H9 (cell line): ENCODE data around the gene THSD4. TPM values are rescaled to one million over a fixed set of nuclear protein-coding genes. Genes with fewer than 3 reads are reported as not detected.
A peak's percentile ranks its signal among the peaks of the same experiment; 100 is the strongest.

Experiments
- DNase-seq: peaks from one replicate; pipeline ENCODE4 v3.0.0-alpha.2; 2017
- H2AFZ ChIP-seq: one replicate; pipeline ENCODE4 v1.6.1; 2013; ENCODE audit warnings: mild to moderate bottlenecking, low read length, control low read depth, moderate library complexity
- H2AK5ac ChIP-seq: 2 replicates; pipeline ENCODE4 v1.6.1; 2013; ENCODE audit warnings: low read length, control low read depth, mixed read lengths; ENCODE audit not compliant: insufficient read length
- H2BK120ac ChIP-seq: one replicate; pipeline ENCODE4 v1.6.1; 2013; ENCODE audit warnings: low read depth, mild to moderate bottlenecking, low read length, control low read depth, inconsistent platforms; ENCODE audit not compliant: poor library complexity, severe bottlenecking
- H2BK12ac ChIP-seq: 2 replicates; pipeline ENCODE4 v1.6.1; 2013; ENCODE audit warnings: low read length, control low read depth, mixed read lengths, low read depth; ENCODE audit not compliant: insufficient read length
- H2BK15ac ChIP-seq: 2 replicates; pipeline ENCODE4 v1.6.1; 2013; ENCODE audit warnings: low read depth, low read length, control low read depth
- H2BK20ac ChIP-seq: one replicate; pipeline ENCODE4 v1.6.1; 2013; ENCODE audit warnings: low read depth, mild to moderate bottlenecking, low read length, control low read depth, inconsistent platforms; ENCODE audit not compliant: poor library complexity, severe bottlenecking
- H2BK5ac ChIP-seq: 2 replicates; pipeline ENCODE4 v1.6.1; 2013; ENCODE audit warnings: low read length, control low read depth, mixed read lengths; ENCODE audit not compliant: insufficient read length
- H3K14ac ChIP-seq: 2 replicates; pipeline ENCODE4 v1.6.1; 2013; ENCODE audit warnings: low read length, control low read depth; ENCODE audit not compliant: insufficient read depth
- H3K18ac ChIP-seq: 2 replicates; pipeline ENCODE4 v1.6.1; 2013; ENCODE audit warnings: low read depth, mild to moderate bottlenecking, mixed read lengths, low read length, control low read depth; ENCODE audit not compliant: insufficient read length
- H3K23ac ChIP-seq: 2 replicates; pipeline ENCODE4 v1.6.1; 2013; ENCODE audit warnings: low read length, control low read depth, mixed read lengths, low read depth; ENCODE audit not compliant: insufficient read length
- H3K23me2 ChIP-seq: 2 replicates; pipeline ENCODE4 v1.6.1; 2013; ENCODE audit warnings: low read depth, mild to moderate bottlenecking, mixed read lengths, low read length, control low read depth; ENCODE audit not compliant: insufficient read length, poor library complexity, severe bottlenecking
- H3K27ac ChIP-seq: 2 replicates; pipeline ENCODE4 v1.5.1; 2013; ENCODE audit warnings: low read length, control low read depth, mixed read lengths, low read depth; ENCODE audit not compliant: insufficient read length
- H3K27me3 ChIP-seq: 2 replicates; pipeline ENCODE4 v1.6.1; 2013; ENCODE audit warnings: low read length, control low read depth, inconsistent platforms; ENCODE audit not compliant: insufficient read depth
- H3K4ac ChIP-seq: 2 replicates; pipeline ENCODE4 v1.6.1; 2013; ENCODE audit warnings: low read depth, mild to moderate bottlenecking, control low read depth, inconsistent platforms, low read length, moderate library complexity
- H3K4me1 ChIP-seq: 2 replicates; pipeline ENCODE4 v1.6.1; 2013; ENCODE audit warnings: low read length, control low read depth, inconsistent platforms; ENCODE audit not compliant: insufficient read depth
- H3K4me2 ChIP-seq: 2 replicates; pipeline ENCODE4 v1.6.1; 2013; ENCODE audit warnings: low read length, control low read depth, mixed read lengths; ENCODE audit not compliant: insufficient read length, insufficient read depth
- H3K56ac ChIP-seq: 2 replicates; pipeline ENCODE4 v1.6.1; 2013; ENCODE audit warnings: low read depth, mild to moderate bottlenecking, mixed read lengths, low read length, control low read depth; ENCODE audit not compliant: insufficient read length
- H3K79me1 ChIP-seq: 2 replicates; pipeline ENCODE4 v1.6.1; 2013; ENCODE audit warnings: low read depth, mild to moderate bottlenecking, moderate library complexity, low read length, control low read depth, inconsistent platforms; ENCODE audit not compliant: insufficient read depth, poor library complexity, severe bottlenecking
- H3K79me2 ChIP-seq: 2 replicates; pipeline ENCODE4 v1.6.1; 2013; ENCODE audit warnings: low read length, control low read depth, inconsistent platforms; ENCODE audit not compliant: insufficient read depth
- H3K9ac ChIP-seq: 2 replicates; pipeline ENCODE4 v1.6.1; 2013; ENCODE audit warnings: low read length, control low read depth, mixed read lengths; ENCODE audit not compliant: insufficient read length; ENCODE audit errors: extremely low read depth
- H3K9me3 ChIP-seq: one replicate; pipeline ENCODE4 v1.6.1; 2013; ENCODE audit warnings: low read depth, low read length, inconsistent platforms; ENCODE audit not compliant: control insufficient read depth
- H3T11ph ChIP-seq: one replicate; pipeline ENCODE4 v1.6.1; 2013; ENCODE audit warnings: mild to moderate bottlenecking, low read length, control low read depth, inconsistent platforms
- H4K20me1 ChIP-seq: one replicate; pipeline ENCODE4 v1.6.1; 2013; ENCODE audit not compliant: control insufficient read depth, insufficient read length, insufficient read depth
- H4K5ac ChIP-seq: 2 replicates; pipeline ENCODE4 v1.6.1; 2013; ENCODE audit warnings: low read depth, mild to moderate bottlenecking, mixed read lengths, low read length, control low read depth; ENCODE audit not compliant: insufficient read length
- H4K8ac ChIP-seq: replicated peaks from 2 replicates; pipeline ENCODE4 v1.6.1; 2013; ENCODE audit warnings: low read length, control low read depth, mixed read lengths, low read depth; ENCODE audit not compliant: insufficient read length
- H4K91ac ChIP-seq: 2 replicates; pipeline ENCODE4 v1.6.1; 2013; ENCODE audit warnings: low read depth, mild to moderate bottlenecking, moderate library complexity, mixed read lengths, low read length, control low read depth; ENCODE audit not compliant: insufficient read length
- H3K27ac Mint-ChIP-seq, 3 experiments: 2 replicates in 2 of 3; 3 replicates in 1 of 3; pipeline ENCODE4 v1.8.0; 2020 to 2021; ENCODE audit warnings: mixed read lengths in 3 of 3, mild to moderate bottlenecking in 1 of 3, moderate library complexity in 1 of 3
- H3K27me3 Mint-ChIP-seq: 2 replicates; pipeline ENCODE4 v1.8.0; 2021; ENCODE audit warnings: low read depth, mild to moderate bottlenecking, moderate library complexity, mixed read lengths
- H3K36me3 Mint-ChIP-seq, 3 experiments: 2 replicates in 2 of 3; 3 replicates in 1 of 3; pipeline ENCODE4 v1.8.0; 2020 to 2021; ENCODE audit warnings: low read depth in 3 of 3, mixed read lengths in 3 of 3; ENCODE audit not compliant: insufficient read depth in 1 of 3
- H3K4me1 Mint-ChIP-seq, 2 experiments: 2 replicates each; pipeline ENCODE4 v1.8.0; 2020; ENCODE audit warnings: mixed read lengths in 2 of 2
- H3K4me3 Mint-ChIP-seq, 2 experiments: 2 replicates in 1 of 2; 3 replicates in 1 of 2; pipeline ENCODE4 v1.8.0; 2020 to 2021; ENCODE audit warnings: mild to moderate bottlenecking in 2 of 2, mixed read lengths in 2 of 2, moderate library complexity in 1 of 2
- H3K9me3 Mint-ChIP-seq, 2 experiments: 2 replicates in 1 of 2; 3 replicates in 1 of 2; pipeline ENCODE4 v1.8.0; 2020; ENCODE audit warnings: mild to moderate bottlenecking in 2 of 2, mixed read lengths in 2 of 2, moderate library complexity in 1 of 2
- CTCF ChIP-seq: fragments of 200-600 bp; sonication (generic); conservative IDR thresholded peaks from 3 replicates; pipeline ENCODE4 v1.8.0; 2021; ENCODE audit warnings: antibody characterized with exemption, mild to moderate bottlenecking
- WGBS: extraction: QIAGEN DNeasy Blood & Tissue Kit; methylation state at CpG from one replicate; pipeline ENCODE4 v1.1.7; 2013; ENCODE audit warnings: missing lambda C conversion rate, low lambda C conversion rate, mixed read lengths; ENCODE audit not compliant: insufficient read length; ENCODE audit errors: extremely low coverage; 5-methylcytosine and 5-hydroxymethylcytosine counted together
- total RNA-seq: library from RNA; stranded (reverse); gene quantifications from 2 replicates; pipeline ENCODE4 v1.2.1, GENCODE V29; 2021

The THSD4 gene
- total RNA-seq, 1 experiment from 2014 or later: 5.5 TPM

- WGBS: no CpG with 5 or more reads among the region's 13 CpGs
Observed at GRCh38 chr15:71780115-71780976, 665.1 kb downstream of the THSD4 start.

More at GRCh38 chr15:71780115-71780976, 665.1 kb downstream of the THSD4 start:
- no peak overlapping the region for H3K4me3 Mint-ChIP-seq
- no peaks in the 10 kb centered on the region for H4K20me1 ChIP-seq
- no peak overlapping the region for H2BK12ac ChIP-seq
- H3K9me3 Mint-ChIP-seq: no peaks in the 10 kb centered on the region
- DNase-seq: peak; percentile 79
- H3K56ac ChIP-seq: no peak overlapping the region
- H2BK5ac ChIP-seq: no peak overlapping the region
- H3K79me1 ChIP-seq: no peaks in the 10 kb centered on the region
- no peak overlapping the region for H4K91ac ChIP-seq
- no peaks in the 10 kb centered on the region for H3K36me3 Mint-ChIP-seq
- H2BK20ac ChIP-seq: no peak overlapping the region
- no peak overlapping the region for H4K8ac ChIP-seq
- no peaks in the 10 kb centered on the region for H3K9me3 ChIP-seq
- no peaks in the 10 kb centered on the region for H3K27me3 ChIP-seq
- H3K23ac ChIP-seq: no peak overlapping the region
- no peak overlapping the region for H3K9ac ChIP-seq
- H2BK120ac ChIP-seq: no peak overlapping the region
- no peak overlapping the region for H4K5ac ChIP-seq
- no peaks in the 10 kb centered on the region for H3K23me2 ChIP-seq
- H2AK5ac ChIP-seq: no peak overlapping the region
- peak overlapping the region in 2 of 3 experiments; percentile 4 to 17; a peak in 4 of 7 replicates for H3K27ac Mint-ChIP-seq
- no peak overlapping the region for H3T11ph ChIP-seq
- H2AFZ ChIP-seq: no peak overlapping the region
- peak; percentile 86 for TF ChIP-seq CTCF
- peaks cover 3% of the 10 kb centered on the region for H3K27me3 Mint-ChIP-seq
- no peak overlapping the region for H2BK15ac ChIP-seq
- H3K79me2 ChIP-seq: no peaks in the 10 kb centered on the region
- no peak overlapping the region for H3K4me2 ChIP-seq
- no peaks in the 10 kb centered on the region; the same call in 1 of the 2 replicates for H3K4me1 ChIP-seq
- H3K4me1 Mint-ChIP-seq: peaks cover 9% of the 10 kb centered on the region in 2 experiments
- H3K27ac ChIP-seq: no peak overlapping the region
- no peak overlapping the region for H3K4ac ChIP-seq
- H3K14ac ChIP-seq: no peak overlapping the region
- H3K18ac ChIP-seq: no peak overlapping the region
